HepG2 (cell line): ENCODE results near the gene ANP32B. TPM values are rescaled to one million over a fixed set of nuclear protein-coding genes. Genes with fewer than 3 reads are reported as not detected.

Experiments
- ATAC-seq: fragments of 200-7000 bp; cut with Tn5 transposase; 3 replicates; pipeline ENCODE4 v1.9.1; 2020; ENCODE audit warnings: mild to moderate bottlenecking, moderate library complexity
- BruUV-seq: library from RNA; stranded (reverse); fragments of 400-500 nt; replicated peaks from 2 replicates; lab custom pipeline; 2021; lab: Mats Ljungman, UMichigan
- CTCF ChIA-PET: fragments of 300-600 bp; formaldehyde crosslinking; extraction: SDS; loops from one replicate; lab custom pipeline; 2021; ENCODE audit warnings: low total read pairs, inconsistent platforms, low intra/inter-chr PET ratio; lab: Yijun Ruan, JAX
- POLR2A ChIA-PET: fragments of 350-600 bp; sonication (Branson Sonifier 250); formaldehyde crosslinking; loops from one replicate; lab custom pipeline; 2020; ENCODE audit warnings: antibody characterized with exemption, inconsistent platforms; lab: Yijun Ruan, JAX
- DNase-seq: peaks from one replicate; pipeline ENCODE4 v3.0.0-alpha.2; 2015; ENCODE audit warnings: low spot score
- FAIRE-seq: peaks from 3 replicates; lab custom pipeline; 2011; peaks lifted over from hg19 to GRCh38; lab: Jason Lieb, UNC
- H2AFZ ChIP-seq: one replicate; pipeline ENCODE4 v1.6.1; 2011; ENCODE audit warnings: low read length, inconsistent platforms
- H3K27ac ChIP-seq: fragments of 300-600 bp; 3 replicates; pipeline ENCODE4 v1.8.0; 2011; ENCODE audit warnings: mixed run types, mild to moderate bottlenecking, mixed read lengths, low read length, inconsistent platforms; ENCODE audit not compliant: insufficient read depth; ENCODE audit errors: extremely low read length
- H3K27me3 ChIP-seq, 2 experiments: fragments of 200-600 bp in 1 of 2; 2 replicates in 1 of 2; 3 replicates in 1 of 2; pipeline versions ENCODE4 v1.6.0 to v1.8.0; 2011; ENCODE audit warnings: low read length in 2 of 2, mild to moderate bottlenecking in 2 of 2, moderate library complexity in 2 of 2, inconsistent platforms in 1 of 2; ENCODE audit not compliant: insufficient read depth in 2 of 2, control insufficient read depth in 1 of 2
- H3K36me3 ChIP-seq, 2 experiments: fragments of 200-600 bp in 1 of 2; replicated peaks in 1 of 2; 2 replicates in 1 of 2; 3 replicates in 1 of 2; pipeline versions ENCODE4 v1.5.1 to v1.8.0; 2011; ENCODE audit warnings: low read length in 2 of 2, inconsistent platforms in 1 of 2; ENCODE audit not compliant: insufficient read depth in 2 of 2, control insufficient read depth in 1 of 2
- H3K4me1 ChIP-seq: 2 replicates; pipeline ENCODE4 v1.5.1; 2012; ENCODE audit warnings: low read length, inconsistent platforms; ENCODE audit not compliant: insufficient read depth
- H3K4me2 ChIP-seq: 2 replicates; pipeline ENCODE4 v1.6.0; 2011; ENCODE audit warnings: low read depth, low read length, inconsistent platforms
- H3K4me3 ChIP-seq, 3 experiments: fragments of 200-600 bp in 1 of 3; sonication (generic), shearing (Covaris generic) in 1 of 3; replicated peaks in 1 of 3; 2 replicates each; pipeline ENCODE4 v1.5.1; 2011 to 2016; ENCODE audit warnings: low read length in 3 of 3, inconsistent platforms in 2 of 3, low read depth in 2 of 3, mild to moderate bottlenecking in 2 of 3, control low read depth in 1 of 3, mixed read lengths in 1 of 3; ENCODE audit not compliant: insufficient read depth in 1 of 3
- H3K79me2 ChIP-seq: one replicate; pipeline ENCODE4 v1.6.1; 2011; ENCODE audit warnings: low read length, inconsistent platforms; ENCODE audit not compliant: insufficient read depth
- H3K9ac ChIP-seq: 2 replicates; pipeline ENCODE4 v1.6.0; 2011; ENCODE audit warnings: mild to moderate bottlenecking, low read depth, low read length, inconsistent platforms; ENCODE audit not compliant: insufficient read depth
- H3K9me3 ChIP-seq: 2 replicates; pipeline ENCODE4 v1.5.1; 2012; ENCODE audit warnings: mild to moderate bottlenecking, low read length
- H4K20me1 ChIP-seq: 2 replicates; pipeline ENCODE4 v1.6.0; 2011; ENCODE audit warnings: inconsistent platforms, mild to moderate bottlenecking, low read length, moderate library complexity; ENCODE audit not compliant: insufficient read depth
- AGO1 ChIP-seq: fragments of 200-400 bp; formaldehyde crosslinking; IDR thresholded peaks from 2 replicates; pipeline ENCODE4 v1.6.1; 2017; ENCODE audit warnings: mild to moderate bottlenecking, low read depth, low read length, moderate library complexity; ENCODE audit not compliant: poor library complexity, severe bottlenecking
- AKAP8 ChIP-seq: sonication (generic); formaldehyde crosslinking; IDR thresholded peaks from 2 replicates; pipeline ENCODE4 v1.5.1; 2020; ENCODE audit warnings: mild to moderate bottlenecking, missing genetic modification reagents
- ARID2 ChIP-seq: sonication (generic); formaldehyde crosslinking; IDR thresholded peaks from 2 replicates; pipeline ENCODE4 v1.8.1; 2022; ENCODE audit warnings: mild to moderate bottlenecking, missing genetic modification reagents, borderline replicate concordance
- ELF1 ChIP-seq: sonication (generic); formaldehyde crosslinking; IDR thresholded peaks from 2 replicates; pipeline ENCODE4 v1.4.0; 2020; ENCODE audit warnings: missing genetic modification reagents
- MEF2D ChIP-seq: sonication (generic); formaldehyde crosslinking; IDR thresholded peaks from 2 replicates; pipeline ENCODE4 v1.5.1; 2020; ENCODE audit warnings: mild to moderate bottlenecking, missing genetic modification reagents
- NFIC ChIP-seq: IDR thresholded peaks from 2 replicates; pipeline ENCODE4 v1.6.1; 2012; ENCODE audit warnings: mild to moderate bottlenecking, low read length, inconsistent platforms
- ZMAT5 ChIP-seq: sonication (generic); formaldehyde crosslinking; IDR thresholded peaks from 2 replicates; pipeline ENCODE4 v1.5.0; 2020; ENCODE audit warnings: mild to moderate bottlenecking, low read depth, missing genetic modification reagents, borderline replicate concordance
- ZNF326 ChIP-seq: sonication (generic); formaldehyde crosslinking; IDR thresholded peaks from 2 replicates; pipeline ENCODE4 v1.4.0; 2020; ENCODE audit warnings: missing genetic modification reagents, borderline replicate concordance
- ZNF557 ChIP-seq: sonication (generic); formaldehyde crosslinking; IDR thresholded peaks from 2 replicates; pipeline ENCODE4 v1.4.0; 2020; ENCODE audit warnings: missing genetic modification reagents
- ZNF737 ChIP-seq: sonication (generic); formaldehyde crosslinking; IDR thresholded peaks from 2 replicates; pipeline ENCODE4 v1.5.0; 2020; ENCODE audit warnings: missing genetic modification reagents, mild to moderate bottlenecking, borderline replicate concordance
- WGBS: methylation state at CpG from one replicate; pipeline ENCODE4 v1.1.6; 2017; ENCODE audit warnings: low lambda C conversion rate; 5-methylcytosine and 5-hydroxymethylcytosine counted together
- in situ Hi-C: cut with HindIII; loops from 2 replicates; pipeline ENCODE4 v1.10.0; 2017; ENCODE audit warnings: low pct_unique_long_range_greater_than_20kb; ENCODE audit not compliant: extremely low pct_ligation_motif_present
- intact Hi-C: fragments of 100-400 bp; cut with micrococcal nuclease; formaldehyde crosslinking; loops from one replicate; pipeline ENCODE4 v1.10.0; 2022; ENCODE audit not compliant: unreplicated experiment
- polyA plus RNA-seq, 8 experiments: library from polyadenylated mRNA; depleted of rRNA in 3 of 8; stranded (reverse) in 7 of 8; unstranded in 1 of 8; fragments of >200 nt; fragmentation: Illumina TruSeq in 4 of 8; extraction: Trizol in 4 of 8; gene quantifications; 2 replicates each; pipeline versions ENCODE4 v1.2.1 to v1.2.3, GENCODE V29; 2011 to 2016; ENCODE audit warnings: low read depth in 4 of 8, missing spikeins in 1 of 8, mixed read lengths in 1 of 8; ENCODE audit not compliant: insufficient read depth in 1 of 8
- total RNA-seq, 5 experiments: library from RNA; depleted of rRNA; stranded (reverse); fragments of >200 nt; fragmentation: Illumina TruSeq; extraction: Trizol; gene quantifications; 2 replicates each; pipeline ENCODE4 v1.2.3, GENCODE V29; 2016; ENCODE audit warnings: low read depth in 1 of 5
- TF ChIP-seq, protein P1 (sequence below): sonication (generic); formaldehyde crosslinking; IDR thresholded peaks from 2 replicates; pipeline ENCODE4 v1.4.0; 2020; ENCODE audit warnings: missing genetic modification reagents, borderline replicate concordance
- TF ChIP-seq, protein P2 (sequence below): sonication (generic); formaldehyde crosslinking; IDR thresholded peaks from 2 replicates; pipeline ENCODE4 v1.5.1; 2020; ENCODE audit warnings: missing genetic modification reagents, mild to moderate bottlenecking, borderline replicate concordance

ANP32B gene
- total and polyA plus RNA-seq, 2 of the 13 experiments (the other 11 are each of a cell fraction or from before 2014, with no cell fraction given), result 22.1 to 37.5 TPM

GRCh38 chr9:97980479-97980803 lies 2.7 kb upstream of the ANP32B start:
- no peaks in the 10 kb centered on the region; a peak in 2 of 5 replicates for H3K27me3 ChIP-seq
- H3K36me3 ChIP-seq, result no peaks in the 10 kb centered on the region
- H3K9me3 ChIP-seq, result no peaks in the 10 kb centered on the region
- ATAC-seq, result no peak
- no peak overlapping the region for H3K9ac ChIP-seq
- peaks cover 27% of the 10 kb centered on the region for H3K4me1 ChIP-seq
- DNase-seq, result no peak
- no peak for TF ChIP-seq ZMAT5 (CRISPR knock-in tag)
- no peak for TF ChIP-seq ARID2 (CRISPR knock-in tag)
- no peak for TF ChIP-seq ZNF737
- TF ChIP-seq ZNF557 (CRISPR knock-in tag), result no peak
- no peak for TF ChIP-seq ELF1 (CRISPR knock-in tag)
- TF ChIP-seq AKAP8 (CRISPR knock-in tag), result no peak
- no peak for TF ChIP-seq AGO1
- TF ChIP-seq MEF2D (CRISPR knock-in tag), result no peak
- TF ChIP-seq, protein P1, sequence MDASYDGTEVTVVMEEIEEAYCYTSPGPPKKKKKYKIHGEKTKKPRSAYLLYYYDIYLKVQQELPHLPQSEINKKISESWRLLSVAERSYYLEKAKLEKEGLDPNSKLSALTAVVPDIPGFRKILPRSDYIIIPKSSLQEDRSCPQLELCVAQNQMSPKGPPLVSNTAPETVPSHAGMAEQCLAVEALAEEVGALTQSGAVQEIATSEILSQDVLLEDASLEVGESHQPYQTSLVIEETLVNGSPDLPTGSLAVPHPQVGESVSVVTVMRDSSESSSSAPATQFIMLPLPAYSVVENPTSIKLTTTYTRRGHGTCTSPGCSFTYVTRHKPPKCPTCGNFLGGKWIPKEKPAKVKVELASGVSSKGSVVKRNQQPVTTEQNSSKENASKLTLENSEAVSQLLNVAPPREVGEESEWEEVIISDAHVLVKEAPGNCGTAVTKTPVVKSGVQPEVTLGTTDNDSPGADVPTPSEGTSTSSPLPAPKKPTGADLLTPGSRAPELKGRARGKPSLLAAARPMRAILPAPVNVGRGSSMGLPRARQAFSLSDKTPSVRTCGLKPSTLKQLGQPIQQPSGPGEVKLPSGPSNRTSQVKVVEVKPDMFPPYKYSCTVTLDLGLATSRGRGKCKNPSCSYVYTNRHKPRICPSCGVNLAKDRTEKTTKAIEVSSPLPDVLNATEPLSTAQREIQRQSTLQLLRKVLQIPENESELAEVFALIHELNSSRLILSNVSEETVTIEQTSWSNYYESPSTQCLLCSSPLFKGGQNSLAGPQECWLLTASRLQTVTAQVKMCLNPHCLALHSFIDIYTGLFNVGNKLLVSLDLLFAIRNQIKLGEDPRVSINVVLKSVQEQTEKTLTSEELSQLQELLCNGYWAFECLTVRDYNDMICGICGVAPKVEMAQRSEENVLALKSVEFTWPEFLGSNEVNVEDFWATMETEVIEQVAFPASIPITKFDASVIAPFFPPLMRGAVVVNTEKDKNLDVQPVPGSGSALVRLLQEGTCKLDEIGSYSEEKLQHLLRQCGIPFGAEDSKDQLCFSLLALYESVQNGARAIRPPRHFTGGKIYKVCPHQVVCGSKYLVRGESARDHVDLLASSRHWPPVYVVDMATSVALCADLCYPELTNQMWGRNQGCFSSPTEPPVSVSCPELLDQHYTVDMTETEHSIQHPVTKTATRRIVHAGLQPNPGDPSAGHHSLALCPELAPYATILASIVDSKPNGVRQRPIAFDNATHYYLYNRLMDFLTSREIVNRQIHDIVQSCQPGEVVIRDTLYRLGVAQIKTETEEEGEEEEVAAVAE (CRISPR knock-in tag), result no peak
- no peak for TF ChIP-seq NFIC
- TF ChIP-seq, protein P2, sequence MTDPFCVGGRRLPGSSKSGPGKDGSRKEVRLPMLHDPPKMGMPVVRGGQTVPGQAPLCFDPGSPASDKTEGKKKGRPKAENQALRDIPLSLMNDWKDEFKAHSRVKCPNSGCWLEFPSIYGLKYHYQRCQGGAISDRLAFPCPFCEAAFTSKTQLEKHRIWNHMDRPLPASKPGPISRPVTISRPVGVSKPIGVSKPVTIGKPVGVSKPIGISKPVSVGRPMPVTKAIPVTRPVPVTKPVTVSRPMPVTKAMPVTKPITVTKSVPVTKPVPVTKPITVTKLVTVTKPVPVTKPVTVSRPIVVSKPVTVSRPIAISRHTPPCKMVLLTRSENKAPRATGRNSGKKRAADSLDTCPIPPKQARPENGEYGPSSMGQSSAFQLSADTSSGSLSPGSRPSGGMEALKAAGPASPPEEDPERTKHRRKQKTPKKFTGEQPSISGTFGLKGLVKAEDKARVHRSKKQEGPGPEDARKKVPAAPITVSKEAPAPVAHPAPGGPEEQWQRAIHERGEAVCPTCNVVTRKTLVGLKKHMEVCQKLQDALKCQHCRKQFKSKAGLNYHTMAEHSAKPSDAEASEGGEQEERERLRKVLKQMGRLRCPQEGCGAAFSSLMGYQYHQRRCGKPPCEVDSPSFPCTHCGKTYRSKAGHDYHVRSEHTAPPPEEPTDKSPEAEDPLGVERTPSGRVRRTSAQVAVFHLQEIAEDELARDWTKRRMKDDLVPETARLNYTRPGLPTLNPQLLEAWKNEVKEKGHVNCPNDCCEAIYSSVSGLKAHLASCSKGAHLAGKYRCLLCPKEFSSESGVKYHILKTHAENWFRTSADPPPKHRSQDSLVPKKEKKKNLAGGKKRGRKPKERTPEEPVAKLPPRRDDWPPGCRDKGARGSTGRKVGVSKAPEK (CRISPR knock-in tag), result no peak
- TF ChIP-seq ZNF326 (CRISPR knock-in tag), result no peak
- no TSS peak for BruUV-seq
- in situ Hi-C loops, result loop anchor here (10.0 kb wide), 1 partner anchor 56 kb away; the partner anchor contains the start of gene TRMO
- H4K20me1 ChIP-seq, result no peaks in the 10 kb centered on the region
- WGBS, result 94% methylated on average over 4 of the region's 4 CpGs
- no peak overlapping the region for H2AFZ ChIP-seq
- POLR2A ChIA-PET, result no interaction called here
- CTCF ChIA-PET, result no interaction called here
- no peak overlapping the region for H3K4me2 ChIP-seq
- intact Hi-C loops, result loop anchor here (10.0 kb wide), 1 partner anchor 346 kb away; the partner anchor contains the start of genes NCBP1 and TSTD2
- H3K79me2 ChIP-seq, result peaks cover 20% of the 10 kb centered on the region
- H3K27ac ChIP-seq, result no peak overlapping the region
- no peak for FAIRE-seq
- H3K4me3 ChIP-seq, result no peak overlapping the region
